BE2C (cell line): ENCODE measurements around the gene OLFM1.
A peak's percentile ranks its signal among the peaks of the same experiment; 100 is the strongest.

Experiments used
- DNase-seq: peaks from one replicate; pipeline ENCODE4 v3.0.0-alpha.2; 2020
- H3K27me3 ChIP-seq: fragments of 250-450 bp; sonication (Bioruptor Pico); 2 replicates; pipeline ENCODE4 v1.5.1; 2020; ENCODE audit warnings: mild to moderate bottlenecking
- H3K36me3 ChIP-seq: fragments of 250-450 bp; sonication (Bioruptor Pico); 2 replicates; pipeline ENCODE4 v1.5.1; 2020; ENCODE audit warnings: mild to moderate bottlenecking
- H3K4me1 ChIP-seq: fragments of 250-450 bp; sonication (Bioruptor Pico); 2 replicates; pipeline ENCODE4 v1.5.1; 2020
- H3K4me3 ChIP-seq: 2 replicates; pipeline ENCODE4 v1.5.1; 2011; ENCODE audit warnings: low read depth, low read length
- H3K9me3 ChIP-seq: fragments of 250-450 bp; sonication (Bioruptor Pico); 2 replicates; pipeline ENCODE4 v1.5.1; 2020
- TF ChIP-seq, protein P1 (sequence below): IDR thresholded peaks from 2 replicates; pipeline ENCODE4 v1.5.1; 2012; ENCODE audit warnings: mild to moderate bottlenecking, low read depth, low read length

Gene OLFM1

GRCh38 chr9:135069558-135070197, 17.8 kb upstream of the OLFM1 start:
- H3K4me1 ChIP-seq: peaks cover 10% of the 10 kb centered on the region; the same call in 1 of the 2 replicates
- H3K27me3 ChIP-seq: no peaks in the 10 kb centered on the region
- no peaks in the 10 kb centered on the region for H3K36me3 ChIP-seq
- no peaks in the 10 kb centered on the region for H3K9me3 ChIP-seq
- DNase-seq: no peak
- H3K4me3 ChIP-seq: peak overlapping the region; percentile 48
- TF ChIP-seq, protein P1, sequence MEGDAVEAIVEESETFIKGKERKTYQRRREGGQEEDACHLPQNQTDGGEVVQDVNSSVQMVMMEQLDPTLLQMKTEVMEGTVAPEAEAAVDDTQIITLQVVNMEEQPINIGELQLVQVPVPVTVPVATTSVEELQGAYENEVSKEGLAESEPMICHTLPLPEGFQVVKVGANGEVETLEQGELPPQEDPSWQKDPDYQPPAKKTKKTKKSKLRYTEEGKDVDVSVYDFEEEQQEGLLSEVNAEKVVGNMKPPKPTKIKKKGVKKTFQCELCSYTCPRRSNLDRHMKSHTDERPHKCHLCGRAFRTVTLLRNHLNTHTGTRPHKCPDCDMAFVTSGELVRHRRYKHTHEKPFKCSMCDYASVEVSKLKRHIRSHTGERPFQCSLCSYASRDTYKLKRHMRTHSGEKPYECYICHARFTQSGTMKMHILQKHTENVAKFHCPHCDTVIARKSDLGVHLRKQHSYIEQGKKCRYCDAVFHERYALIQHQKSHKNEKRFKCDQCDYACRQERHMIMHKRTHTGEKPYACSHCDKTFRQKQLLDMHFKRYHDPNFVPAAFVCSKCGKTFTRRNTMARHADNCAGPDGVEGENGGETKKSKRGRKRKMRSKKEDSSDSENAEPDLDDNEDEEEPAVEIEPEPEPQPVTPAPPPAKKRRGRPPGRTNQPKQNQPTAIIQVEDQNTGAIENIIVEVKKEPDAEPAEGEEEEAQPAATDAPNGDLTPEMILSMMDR: no peak

- Histone ChIP-seq H3K36me3 (no peaks in the 10 kb centered on the region), H3K9me3 (no peaks in the 10 kb centered on the region), H3K4me1 (peaks cover 10% of the 10 kb centered on the region; the same call in 1 of the 2 replicates), H3K27me3 (no peaks in the 10 kb centered on the region), H3K4me3 (peak overlapping the region; percentile 48)
- peak; percentile 88 for DNase-seq
- TF ChIP-seq, protein P1: no peak
These were observed 17.1 kb upstream of the OLFM1 start for GRCh38 chr9:135070198-135070951.

DNA sequence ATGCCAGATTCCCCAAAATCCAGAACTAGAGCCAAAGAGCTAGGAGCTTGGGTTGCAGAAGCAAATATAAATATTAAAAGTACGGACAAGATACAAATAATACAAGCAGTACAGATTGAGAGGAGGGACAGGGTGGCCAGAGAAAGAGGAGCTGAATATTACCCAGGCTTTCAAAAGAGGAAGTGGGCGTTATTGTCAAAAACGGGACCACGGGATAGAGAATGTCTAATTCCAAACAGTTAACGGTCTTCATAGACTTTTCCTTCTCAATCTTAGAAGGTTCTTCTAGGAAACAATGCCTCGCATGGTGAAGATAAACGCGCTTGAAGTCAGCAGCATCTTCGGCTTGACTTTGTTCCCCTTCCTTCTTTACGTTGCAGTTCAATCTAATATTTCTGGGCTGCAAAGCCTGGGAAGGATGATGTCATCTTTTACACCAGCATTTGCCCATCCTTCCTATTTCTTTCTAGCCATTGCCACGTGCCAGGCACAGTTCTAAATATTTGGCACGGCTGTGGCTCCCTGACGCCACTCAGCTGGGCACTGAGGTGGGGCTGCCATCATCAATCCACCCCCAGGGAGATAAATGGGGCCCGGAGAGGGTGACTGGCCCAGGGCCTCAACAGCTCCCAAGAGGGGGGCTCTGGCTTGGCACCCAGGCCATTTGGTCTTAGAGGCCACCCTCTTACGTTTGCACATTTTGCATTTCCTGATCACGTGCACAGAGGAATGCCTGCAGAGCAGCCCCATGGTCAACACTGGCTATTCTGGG, 16.3 kb upstream of the OLFM1 start:
- no peak overlapping the region for H3K4me3 ChIP-seq
- H3K27me3 ChIP-seq: no peaks in the 10 kb centered on the region
- TF ChIP-seq, protein P1: no peak
- H3K36me3 ChIP-seq: no peaks in the 10 kb centered on the region
- H3K9me3 ChIP-seq: no peaks in the 10 kb centered on the region
- DNase-seq: no peak
- H3K4me1 ChIP-seq: peaks cover 10% of the 10 kb centered on the region; the same call in 1 of the 2 replicates

- no peaks in the 10 kb centered on the region for H3K27me3 ChIP-seq
- peaks cover 4% of the 10 kb centered on the region for H3K36me3 ChIP-seq
- H3K4me3 ChIP-seq: no peak overlapping the region
- H3K9me3 ChIP-seq: no peaks in the 10 kb centered on the region
- TF ChIP-seq, protein P1: no peak
- no peak for DNase-seq
- peaks cover 12% of the 10 kb centered on the region; the same call in 1 of the 2 replicates for H3K4me1 ChIP-seq
These were observed 14.3 kb upstream of the OLFM1 start for GRCh38 chr9:135073081-135073740.

DNA sequence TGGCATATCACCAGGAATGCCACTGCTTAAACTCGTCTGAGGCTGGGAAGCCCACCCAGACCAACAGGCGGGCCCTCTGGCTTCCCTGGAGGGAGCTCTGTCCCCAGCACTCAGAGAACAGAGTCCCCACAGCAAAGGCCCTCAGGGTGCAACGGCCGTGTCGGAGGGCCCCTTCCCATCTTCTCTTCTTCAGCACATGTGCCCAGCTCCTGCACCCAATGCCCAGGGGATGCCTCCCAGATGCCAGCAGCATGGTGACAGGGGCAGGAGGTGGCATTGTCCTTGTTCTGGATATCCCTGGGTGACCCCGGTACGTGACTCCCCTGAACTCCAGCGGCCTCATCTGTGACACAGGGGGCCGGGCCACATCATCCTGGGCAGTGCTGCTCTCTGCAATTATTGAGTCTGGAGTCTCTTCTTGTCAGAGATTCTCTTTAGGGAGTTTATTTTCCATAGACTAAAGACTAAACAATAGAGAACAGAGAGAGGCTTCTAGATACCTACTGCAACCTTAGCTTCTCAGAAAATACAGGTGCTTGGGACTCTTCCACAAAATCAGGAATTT, 13.6 kb upstream of the OLFM1 start:
- DNase-seq: no peak
- Histone ChIP-seq H3K4me3 (no peak overlapping the region), H3K4me1 (peaks cover 13% of the 10 kb centered on the region; the same call in 1 of the 2 replicates), H3K9me3 (no peaks in the 10 kb centered on the region), H3K36me3 (peaks cover 4% of the 10 kb centered on the region), H3K27me3 (no peaks in the 10 kb centered on the region)
- TF ChIP-seq, protein P1: no peak
